B cell (primary cell): ENCODE results near the gene CPSF6. TPM values are rescaled to one million over a fixed set of nuclear protein-coding genes. Genes with fewer than 3 reads are reported as not detected.
A peak's percentile ranks its signal among the peaks of the same experiment; 100 is the strongest.

Source experiments
- ATAC-seq: fragments of 200-7000 bp; cut with Tn5 transposase; one replicate; pipeline ENCODE4 v1.10.0; 2021; ENCODE audit warnings: low read depth, mild to moderate bottlenecking, moderate number of reproducible peaks, moderate library complexity
- CTCF ChIA-PET: fragments of 350-600 bp; sonication (Branson Sonifier 250); formaldehyde crosslinking; loops from one replicate; lab custom pipeline; 2021; ENCODE audit warnings: antibody characterized with exemption, inconsistent platforms; lab: Charles Lee
- POLR2A ChIA-PET: fragments of 350-600 bp; sonication (Branson Sonifier 250); formaldehyde crosslinking; loops from one replicate; lab custom pipeline; 2021; ENCODE audit warnings: antibody characterized with exemption; lab: Charles Lee
- DNase-seq: peaks from one replicate; pipeline ENCODE4 v3.0.0; 2013
- H2AFZ ChIP-seq: 2 replicates; pipeline ENCODE4 v1.6.1; 2012; ENCODE audit warnings: mild to moderate bottlenecking, low read depth, low read length; ENCODE audit not compliant: insufficient read depth, poor library complexity, severe bottlenecking
- H3K27ac ChIP-seq, 2 donors: 1 replicate in 1 of 2; 2 replicates in 1 of 2; pipeline ENCODE4 v1.5.1; 2012 to 2013; ENCODE audit warnings: low read length in 2 of 2, mild to moderate bottlenecking in 2 of 2, moderate library complexity in 1 of 2
- H3K27me3 ChIP-seq, 4 experiments: fragments of 200-600 bp in 1 of 4; sonication (generic) in 1 of 4; replicated peaks in 1 of 4; 1 replicate in 2 of 4; 2 replicates in 2 of 4; pipeline versions ENCODE4 v1.6.1 to v1.7.0; 2013 to 2016; ENCODE audit warnings: low read length in 3 of 4, mild to moderate bottlenecking in 2 of 4, mixed read lengths in 1 of 4, moderate library complexity in 1 of 4; ENCODE audit not compliant: insufficient read depth in 4 of 4, control insufficient read depth in 3 of 4; ENCODE audit errors: control extremely low read depth in 1 of 4
- H3K36me3 ChIP-seq, 2 experiments: replicated peaks in 1 of 2; 1 replicate in 1 of 2; 2 replicates in 1 of 2; pipeline versions ENCODE4 v1.6.1 to v1.7.1; 2013; ENCODE audit warnings: low read length in 1 of 2; ENCODE audit not compliant: insufficient read depth in 2 of 2, control insufficient read depth in 1 of 2; ENCODE audit errors: control extremely low read depth in 1 of 2, extremely low read depth in 1 of 2
- H3K4me1 ChIP-seq, 2 donors: fragments of 200-600 bp in 1 of 2; sonication (generic) in 1 of 2; 1 replicate in 1 of 2; 2 replicates in 1 of 2; pipeline versions ENCODE4 v1.5.1 to v1.6.1; 2013 to 2017; ENCODE audit warnings: low read length in 2 of 2; ENCODE audit not compliant: control insufficient read depth in 2 of 2, insufficient read depth in 2 of 2
- H3K4me2 ChIP-seq: replicated peaks from 2 replicates; pipeline ENCODE3; 2012; ENCODE audit warnings: mild to moderate bottlenecking, low read depth, low read length; ENCODE audit not compliant: poor library complexity, severe bottlenecking
- H3K4me3 ChIP-seq, 5 experiments: fragments of 200-600 bp in 1 of 5; sonication (generic) in 1 of 5; 1 replicate in 3 of 5; 2 replicates in 2 of 5; pipeline versions ENCODE4 v1.5.1 to v1.7.0; 2011 to 2016; ENCODE audit warnings: low read length in 4 of 5, mild to moderate bottlenecking in 4 of 5, low read depth in 2 of 5, control low read depth in 1 of 5, moderate library complexity in 1 of 5; ENCODE audit not compliant: insufficient read depth in 1 of 5; ENCODE audit errors: control extremely low read depth in 1 of 5, extremely low read depth in 1 of 5
- H3K79me2 ChIP-seq: fragments of 200-600 bp; sonication (generic); one replicate; pipeline ENCODE4 v1.6.0; 2016; ENCODE audit warnings: low read length; ENCODE audit not compliant: control insufficient read depth, insufficient read depth
- H3K9ac ChIP-seq: fragments of 200-600 bp; sonication (generic); 2 replicates; pipeline ENCODE4 v1.6.1; 2017; ENCODE audit warnings: mild to moderate bottlenecking, low read length, moderate library complexity
- H3K9me3 ChIP-seq, 3 donors: one replicate each; pipeline versions ENCODE4 v1.6.1 to v1.7.1; 2013; ENCODE audit warnings: low read length in 2 of 3; ENCODE audit not compliant: control insufficient read depth in 2 of 3, insufficient read depth in 1 of 3; ENCODE audit errors: control extremely low read depth in 1 of 3
- H4K20me1 ChIP-seq: 2 replicates; pipeline ENCODE4 v1.6.0; 2012; ENCODE audit warnings: mild to moderate bottlenecking, low read length; ENCODE audit not compliant: insufficient read depth, control insufficient read depth, poor library complexity, severe bottlenecking
- H3K27ac Mint-ChIP-seq: one replicate; pipeline ENCODE4 v1.8.0; 2021; ENCODE audit warnings: mixed read lengths
- H3K27me3 Mint-ChIP-seq: one replicate; pipeline ENCODE4 v1.8.0; 2021; ENCODE audit warnings: mixed read lengths
- H3K4me1 Mint-ChIP-seq: one replicate; pipeline ENCODE4 v1.8.0; 2021; ENCODE audit warnings: mixed read lengths
- H3K4me3 Mint-ChIP-seq: one replicate; pipeline ENCODE4 v1.8.0; 2021; ENCODE audit warnings: mixed read lengths
- H3K9me3 Mint-ChIP-seq: one replicate; pipeline ENCODE4 v1.8.0; 2022; ENCODE audit warnings: mixed read lengths; ENCODE audit not compliant: insufficient read depth
- EZH2 ChIP-seq: IDR thresholded peaks from 2 replicates; pipeline ENCODE4 v1.6.1; 2012; ENCODE audit warnings: borderline replicate concordance, low read depth, mild to moderate bottlenecking, moderate library complexity, low read length; ENCODE audit not compliant: insufficient read depth, poor library complexity, severe bottlenecking
- WGBS: methylation state at CpG from one replicate; pipeline ENCODE4 v1.1.5; 2013; ENCODE audit warnings: missing lambda C conversion rate; ENCODE audit not compliant: insufficient coverage; 5-methylcytosine and 5-hydroxymethylcytosine counted together
- intact Hi-C: fragments of 100-400 bp; cut with micrococcal nuclease; formaldehyde crosslinking; loops from one replicate; pipeline ENCODE4 v1.10.0; 2022
- polyA plus RNA-seq: library from polyadenylated mRNA; depleted of rRNA; stranded (reverse); fragments of >200 nt; gene quantifications from 2 replicates; pipeline ENCODE4 v1.2.3, GENCODE V29; 2012
- total RNA-seq, 2 donors: library from RNA; stranded (reverse); fragments of 120-200 nt in 1 of 2; gene quantifications; 1 replicate in 1 of 2; 2 replicates in 1 of 2; pipeline versions ENCODE4 v1.2.3 to v1.2.4, GENCODE V29; 2013 to 2022
- TF ChIP-seq, protein P1 (sequence below): fragments of 200-600 bp; IDR thresholded peaks from one replicate; pipeline ENCODE4 v1.8.0; 2022; ENCODE audit warnings: antibody characterized with exemption, mild to moderate bottlenecking

Gene CPSF6
- total and polyA plus RNA-seq, 2 donors (not counting 1 experiment from before 2014, with no cell fraction given): 22.3 to 108 TPM

DNA sequence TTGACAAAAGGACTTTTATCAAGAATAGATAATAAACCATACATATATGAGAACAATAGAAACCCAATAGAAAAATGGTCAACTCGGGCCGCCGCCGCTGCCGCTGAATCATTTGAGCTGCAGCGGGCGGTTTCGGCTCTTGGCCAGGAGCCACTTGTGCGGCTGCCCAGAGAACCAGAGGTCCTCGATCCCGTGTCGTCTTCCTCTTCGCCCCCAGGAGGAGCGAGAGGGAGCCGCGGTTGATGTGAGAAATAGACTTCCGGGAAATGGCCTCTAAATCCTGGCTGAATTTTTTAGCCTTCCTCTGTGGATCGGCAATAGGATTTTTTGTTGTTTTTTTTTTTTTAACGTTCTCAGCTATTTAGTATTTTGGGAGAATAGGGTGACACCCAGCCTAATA is 44.8 kb downstream of the CPSF6 start:
- no peak overlapping the region for H3K27ac Mint-ChIP-seq
- ChIA-PET CTCF (interaction anchor here (0.5 kb wide), 1 partner anchor 73 kb away, joined by 3 read pairs; no protein-coding TSS in a partner anchor), POLR2A (no interaction called here)
- Histone ChIP-seq H3K4me3 (peak overlapping the region in 3 of 5 experiments; percentile 1 to 40 (median 12)), H3K9ac (peak overlapping the region; percentile 46), H3K27me3 (peaks cover 0 to 16% (median 11%) of the 10 kb centered on the region in 4 experiments), H3K4me1 (peaks cover 7 to 16% of the 10 kb centered on the region in 2 donors), H2AFZ (peak overlapping the region; percentile 51), H3K79me2 (no peaks in the 10 kb centered on the region), H3K27ac (no peak overlapping the region), H3K4me2 (peak overlapping the region; percentile 69), H3K36me3 (no peaks in the 10 kb centered on the region), H4K20me1 (no peaks in the 10 kb centered on the region), H3K9me3 (no peaks in the 10 kb centered on the region)
- ATAC-seq (no peak), DNase-seq (peak; percentile 29)
- peaks cover 21% of the 10 kb centered on the region for H3K27me3 Mint-ChIP-seq
- peak overlapping the region; percentile 71 for H3K4me3 Mint-ChIP-seq
- no peaks in the 10 kb centered on the region for H3K9me3 Mint-ChIP-seq
- intact Hi-C loops: loop anchor here (5.0 kb wide), 1 partner anchor 42 kb away; no protein-coding TSS in a partner anchor
- 10% methylated on average over 16 of the region's 19 CpGs for WGBS
- TF ChIP-seq, protein P1, sequence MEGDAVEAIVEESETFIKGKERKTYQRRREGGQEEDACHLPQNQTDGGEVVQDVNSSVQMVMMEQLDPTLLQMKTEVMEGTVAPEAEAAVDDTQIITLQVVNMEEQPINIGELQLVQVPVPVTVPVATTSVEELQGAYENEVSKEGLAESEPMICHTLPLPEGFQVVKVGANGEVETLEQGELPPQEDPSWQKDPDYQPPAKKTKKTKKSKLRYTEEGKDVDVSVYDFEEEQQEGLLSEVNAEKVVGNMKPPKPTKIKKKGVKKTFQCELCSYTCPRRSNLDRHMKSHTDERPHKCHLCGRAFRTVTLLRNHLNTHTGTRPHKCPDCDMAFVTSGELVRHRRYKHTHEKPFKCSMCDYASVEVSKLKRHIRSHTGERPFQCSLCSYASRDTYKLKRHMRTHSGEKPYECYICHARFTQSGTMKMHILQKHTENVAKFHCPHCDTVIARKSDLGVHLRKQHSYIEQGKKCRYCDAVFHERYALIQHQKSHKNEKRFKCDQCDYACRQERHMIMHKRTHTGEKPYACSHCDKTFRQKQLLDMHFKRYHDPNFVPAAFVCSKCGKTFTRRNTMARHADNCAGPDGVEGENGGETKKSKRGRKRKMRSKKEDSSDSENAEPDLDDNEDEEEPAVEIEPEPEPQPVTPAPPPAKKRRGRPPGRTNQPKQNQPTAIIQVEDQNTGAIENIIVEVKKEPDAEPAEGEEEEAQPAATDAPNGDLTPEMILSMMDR: peak; percentile 14
- no peak for TF ChIP-seq EZH2
- peaks cover 17% of the 10 kb centered on the region for H3K4me1 Mint-ChIP-seq

DNA sequence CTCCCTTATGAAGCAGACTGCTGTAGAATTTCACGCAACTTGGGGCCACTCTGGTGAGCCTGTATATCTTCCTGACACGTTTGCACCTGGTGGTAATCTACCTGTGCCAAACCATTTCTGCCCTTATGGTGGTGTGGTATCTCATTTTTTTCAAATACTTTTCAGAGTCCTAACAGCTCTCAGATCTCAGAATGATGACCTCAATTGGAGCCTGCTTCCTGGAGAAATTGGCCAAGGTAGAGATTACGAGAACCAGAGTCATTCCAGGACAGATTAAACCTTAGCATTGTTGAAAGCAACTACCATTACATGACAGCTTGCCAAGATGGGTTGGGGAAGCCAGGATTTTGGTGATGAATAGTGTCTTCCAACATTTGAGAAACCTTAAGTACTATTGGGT is 48.2 kb downstream of the CPSF6 start:
- H3K27ac Mint-ChIP-seq: no peak overlapping the region
- Histone ChIP-seq H3K27me3 (peaks cover 0 to 28% (median 17%) of the 10 kb centered on the region in 4 experiments), H3K79me2 (no peaks in the 10 kb centered on the region), H3K9me3 (no peaks in the 10 kb centered on the region), H3K27ac (no peak overlapping the region), H2AFZ (no peak overlapping the region), H3K36me3 (no peaks in the 10 kb centered on the region), H3K4me2 (no peak overlapping the region), H3K4me1 (peaks cover 7 to 20% of the 10 kb centered on the region in 2 donors), H3K9ac (no peak overlapping the region), H4K20me1 (no peaks in the 10 kb centered on the region), H3K4me3 (no peak overlapping the region)
- CTCF ChIA-PET: interaction anchor here (3.8 kb wide), 1 partner anchor 283 kb away, joined by 23 read pairs; no protein-coding TSS in a partner anchor
- no peak for DNase-seq
- no peak for ATAC-seq
- no peak overlapping the region for H3K4me3 Mint-ChIP-seq
- no peak for TF ChIP-seq EZH2
- TF ChIP-seq, protein P1: no peak
- POLR2A ChIA-PET: no interaction called here
- no peaks in the 10 kb centered on the region for H3K9me3 Mint-ChIP-seq
- H3K4me1 Mint-ChIP-seq: peaks cover 21% of the 10 kb centered on the region
- no CpG with 5 or more reads among the region's 3 CpGs for WGBS
- H3K27me3 Mint-ChIP-seq: peaks cover 38% of the 10 kb centered on the region
- intact Hi-C loops: no loop called here
